HepG2 (cell line): Measurements from ENCODE around the gene TBC1D20. TPM values are rescaled to one million over a fixed set of nuclear protein-coding genes. Genes with fewer than 3 reads are reported as not detected.

Experiments
- CREB3 ChIP-seq: sonication (generic); formaldehyde crosslinking; IDR thresholded peaks from 2 replicates; pipeline ENCODE4 v1.5.0; 2020; ENCODE audit warnings: missing genetic modification reagents
- EZH2 ChIP-seq: conservative IDR thresholded peaks from 2 replicates; pipeline ENCODE4 v1.6.1; 2012; ENCODE audit warnings: mild to moderate bottlenecking, low read depth, low read length, moderate library complexity
- FOXA3 ChIP-seq: IDR thresholded peaks from 2 replicates; pipeline ENCODE4 v1.6.1; 2016; ENCODE audit warnings: missing genetic modification reagents, missing compliant biosample characterization
- GATAD2A ChIP-seq: IDR thresholded peaks from 2 replicates; pipeline ENCODE4 v1.6.1; 2016
- KLF12 ChIP-seq: sonication (generic); formaldehyde crosslinking; IDR thresholded peaks from 2 replicates; pipeline ENCODE4 v1.4.0; 2020; ENCODE audit warnings: missing genetic modification reagents, borderline replicate concordance
- NFE2L1 ChIP-seq: sonication (generic); formaldehyde crosslinking; IDR thresholded peaks from 2 replicates; pipeline ENCODE4 v1.4.0; 2020; ENCODE audit warnings: missing genetic modification reagents, mild to moderate bottlenecking, borderline replicate concordance
- NFIB ChIP-seq: sonication (generic); formaldehyde crosslinking; IDR thresholded peaks from 2 replicates; pipeline ENCODE4 v1.9.0; 2021; ENCODE audit warnings: missing genetic modification reagents, mild to moderate bottlenecking, borderline replicate concordance
- RFX1 ChIP-seq: fragments of 450-650 bp; IDR thresholded peaks from 2 replicates; pipeline ENCODE4 v1.6.1; 2017
- SKIL ChIP-seq: sonication (generic); formaldehyde crosslinking; IDR thresholded peaks from 2 replicates; pipeline ENCODE4 v1.8.0; 2022; ENCODE audit warnings: missing genetic modification reagents, mild to moderate bottlenecking, moderate library complexity, borderline replicate concordance
- SMAD3 ChIP-seq: sonication (generic); formaldehyde crosslinking; IDR thresholded peaks from 2 replicates; pipeline ENCODE4 v1.4.0; 2020; ENCODE audit warnings: missing genetic modification reagents
- SOX13 ChIP-seq, 3 experiments: fragments of 450-650 bp in 1 of 3; sonication (generic) in 1 of 3; formaldehyde crosslinking in 1 of 3; IDR thresholded peaks in 2 of 3; conservative IDR thresholded peaks in 1 of 3; 2 replicates each; pipeline versions ENCODE4 v1.5.0 to v1.6.1; 2016 to 2020; ENCODE audit warnings: antibody characterized with exemption in 1 of 3, mild to moderate bottlenecking in 1 of 3, missing compliant biosample characterization in 1 of 3, missing genetic modification reagents in 1 of 3, moderate library complexity in 1 of 3
- SP5 ChIP-seq: IDR thresholded peaks from 2 replicates; pipeline ENCODE4 v1.6.1; 2016; ENCODE audit warnings: low read depth, borderline replicate concordance
- SSRP1 ChIP-seq: IDR thresholded peaks from 2 replicates; pipeline ENCODE4 v1.6.1; 2016; ENCODE audit warnings: control low read depth
- ZNF329 ChIP-seq: sonication (generic); formaldehyde crosslinking; IDR thresholded peaks from 2 replicates; pipeline ENCODE4 v1.9.0; 2021; ENCODE audit warnings: low read depth, mild to moderate bottlenecking, missing genetic modification reagents
- ZNF460 ChIP-seq: sonication (generic); formaldehyde crosslinking; IDR thresholded peaks from 2 replicates; pipeline ENCODE4 v1.5.1; 2020; ENCODE audit warnings: missing genetic modification reagents, mild to moderate bottlenecking, borderline replicate concordance
- ZNF619 ChIP-seq: sonication (generic); formaldehyde crosslinking; IDR thresholded peaks from 2 replicates; pipeline ENCODE4 v1.4.0; 2020; ENCODE audit warnings: mild to moderate bottlenecking, missing genetic modification reagents
- ZNF740 ChIP-seq: sonication (generic); formaldehyde crosslinking; IDR thresholded peaks from 2 replicates; pipeline ENCODE4 v1.4.0; 2020; ENCODE audit warnings: missing genetic modification reagents
- polyA plus RNA-seq, 8 experiments: library from polyadenylated mRNA; depleted of rRNA in 3 of 8; stranded (reverse) in 7 of 8; unstranded in 1 of 8; fragments of >200 nt; fragmentation: Illumina TruSeq in 4 of 8; extraction: Trizol in 4 of 8; gene quantifications; 2 replicates each; pipeline versions ENCODE4 v1.2.1 to v1.2.3, GENCODE V29; 2011 to 2016; ENCODE audit warnings: low read depth in 4 of 8, missing spikeins in 1 of 8, mixed read lengths in 1 of 8; ENCODE audit not compliant: insufficient read depth in 1 of 8
- total RNA-seq, 5 experiments: library from RNA; depleted of rRNA; stranded (reverse); fragments of >200 nt; fragmentation: Illumina TruSeq; extraction: Trizol; gene quantifications; 2 replicates each; pipeline ENCODE4 v1.2.3, GENCODE V29; 2016; ENCODE audit warnings: low read depth in 1 of 5
- TF ChIP-seq, protein P1 (sequence below): sonication (generic); formaldehyde crosslinking; IDR thresholded peaks from 2 replicates; pipeline ENCODE4 v1.4.0; 2020; ENCODE audit warnings: mild to moderate bottlenecking, missing genetic modification reagents
- TF ChIP-seq, protein P2 (sequence below): IDR thresholded peaks from 2 replicates; pipeline ENCODE4 v1.6.1; 2012; ENCODE audit warnings: low read length, improper control_type of control experiment
- TF ChIP-seq, protein P3 (sequence below): sonication (generic); formaldehyde crosslinking; IDR thresholded peaks from 2 replicates; pipeline ENCODE4 v1.5.1; 2020; ENCODE audit warnings: missing genetic modification reagents, mild to moderate bottlenecking, borderline replicate concordance

The TBC1D20 gene
- total and polyA plus RNA-seq, 2 of the 13 experiments (the other 11 are each of a cell fraction or from before 2014, with no cell fraction given) = 36.6 to 47.1 TPM

DNA sequence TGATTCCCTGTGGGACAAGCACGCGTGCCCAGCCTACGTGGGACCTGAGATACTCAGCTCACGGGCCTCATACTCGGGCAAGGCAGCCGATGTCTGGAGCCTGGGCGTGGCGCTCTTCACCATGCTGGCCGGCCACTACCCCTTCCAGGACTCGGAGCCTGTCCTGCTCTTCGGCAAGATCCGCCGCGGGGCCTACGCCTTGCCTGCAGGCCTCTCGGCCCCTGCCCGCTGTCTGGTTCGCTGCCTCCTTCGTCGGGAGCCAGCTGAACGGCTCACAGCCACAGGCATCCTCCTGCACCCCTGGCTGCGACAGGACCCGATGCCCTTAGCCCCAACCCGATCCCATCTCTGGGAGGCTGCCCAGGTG, 66.1 kb downstream of the TBC1D20 start (continued):
- no peak for TF ChIP-seq CREB3 (CRISPR knock-in tag)
- 0 out of 2 replicates have a peak, but pooled peaks have one; percentile 6 for TF ChIP-seq KLF12 (CRISPR knock-in tag)
- peak; percentile 73; the same call in 1 of the 2 replicates for TF ChIP-seq ZNF619 (CRISPR knock-in tag)
- 0 out of 2 replicates have a peak, but pooled peaks have one; percentile 18 for TF ChIP-seq NFE2L1 (CRISPR knock-in tag)
- no peak for TF ChIP-seq SSRP1
- no peak for TF ChIP-seq ZNF460 (CRISPR knock-in tag)
- no peak for TF ChIP-seq ZNF740 (CRISPR knock-in tag)
- TF ChIP-seq NFIB (CRISPR knock-in tag) = 0 out of 2 replicates have a peak, but pooled peaks have one; percentile 12
- no peak for TF ChIP-seq ZNF329 (CRISPR knock-in tag)
- TF ChIP-seq SOX13 (IDR thresholded peaks at IDR 0.05) = no peak
- TF ChIP-seq SOX13 (CRISPR knock-in tag; conservative IDR thresholded peaks at IDR 0.05 in 1 of 2, IDR thresholded peaks at IDR 0.05 in 1 of 2) = no peak
- no peak for TF ChIP-seq FOXA3 (CRISPR knock-in tag)
- TF ChIP-seq SMAD3 (CRISPR knock-in tag) = no peak
- TF ChIP-seq, protein P1, sequence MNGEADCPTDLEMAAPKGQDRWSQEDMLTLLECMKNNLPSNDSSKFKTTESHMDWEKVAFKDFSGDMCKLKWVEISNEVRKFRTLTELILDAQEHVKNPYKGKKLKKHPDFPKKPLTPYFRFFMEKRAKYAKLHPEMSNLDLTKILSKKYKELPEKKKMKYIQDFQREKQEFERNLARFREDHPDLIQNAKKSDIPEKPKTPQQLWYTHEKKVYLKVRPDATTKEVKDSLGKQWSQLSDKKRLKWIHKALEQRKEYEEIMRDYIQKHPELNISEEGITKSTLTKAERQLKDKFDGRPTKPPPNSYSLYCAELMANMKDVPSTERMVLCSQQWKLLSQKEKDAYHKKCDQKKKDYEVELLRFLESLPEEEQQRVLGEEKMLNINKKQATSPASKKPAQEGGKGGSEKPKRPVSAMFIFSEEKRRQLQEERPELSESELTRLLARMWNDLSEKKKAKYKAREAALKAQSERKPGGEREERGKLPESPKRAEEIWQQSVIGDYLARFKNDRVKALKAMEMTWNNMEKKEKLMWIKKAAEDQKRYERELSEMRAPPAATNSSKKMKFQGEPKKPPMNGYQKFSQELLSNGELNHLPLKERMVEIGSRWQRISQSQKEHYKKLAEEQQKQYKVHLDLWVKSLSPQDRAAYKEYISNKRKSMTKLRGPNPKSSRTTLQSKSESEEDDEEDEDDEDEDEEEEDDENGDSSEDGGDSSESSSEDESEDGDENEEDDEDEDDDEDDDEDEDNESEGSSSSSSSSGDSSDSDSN (CRISPR knock-in tag) = no peak
- TF ChIP-seq GATAD2A (CRISPR knock-in tag) = no peak
- no peak for TF ChIP-seq RFX1
- TF ChIP-seq EZH2 = no peak
- TF ChIP-seq, protein P2, sequence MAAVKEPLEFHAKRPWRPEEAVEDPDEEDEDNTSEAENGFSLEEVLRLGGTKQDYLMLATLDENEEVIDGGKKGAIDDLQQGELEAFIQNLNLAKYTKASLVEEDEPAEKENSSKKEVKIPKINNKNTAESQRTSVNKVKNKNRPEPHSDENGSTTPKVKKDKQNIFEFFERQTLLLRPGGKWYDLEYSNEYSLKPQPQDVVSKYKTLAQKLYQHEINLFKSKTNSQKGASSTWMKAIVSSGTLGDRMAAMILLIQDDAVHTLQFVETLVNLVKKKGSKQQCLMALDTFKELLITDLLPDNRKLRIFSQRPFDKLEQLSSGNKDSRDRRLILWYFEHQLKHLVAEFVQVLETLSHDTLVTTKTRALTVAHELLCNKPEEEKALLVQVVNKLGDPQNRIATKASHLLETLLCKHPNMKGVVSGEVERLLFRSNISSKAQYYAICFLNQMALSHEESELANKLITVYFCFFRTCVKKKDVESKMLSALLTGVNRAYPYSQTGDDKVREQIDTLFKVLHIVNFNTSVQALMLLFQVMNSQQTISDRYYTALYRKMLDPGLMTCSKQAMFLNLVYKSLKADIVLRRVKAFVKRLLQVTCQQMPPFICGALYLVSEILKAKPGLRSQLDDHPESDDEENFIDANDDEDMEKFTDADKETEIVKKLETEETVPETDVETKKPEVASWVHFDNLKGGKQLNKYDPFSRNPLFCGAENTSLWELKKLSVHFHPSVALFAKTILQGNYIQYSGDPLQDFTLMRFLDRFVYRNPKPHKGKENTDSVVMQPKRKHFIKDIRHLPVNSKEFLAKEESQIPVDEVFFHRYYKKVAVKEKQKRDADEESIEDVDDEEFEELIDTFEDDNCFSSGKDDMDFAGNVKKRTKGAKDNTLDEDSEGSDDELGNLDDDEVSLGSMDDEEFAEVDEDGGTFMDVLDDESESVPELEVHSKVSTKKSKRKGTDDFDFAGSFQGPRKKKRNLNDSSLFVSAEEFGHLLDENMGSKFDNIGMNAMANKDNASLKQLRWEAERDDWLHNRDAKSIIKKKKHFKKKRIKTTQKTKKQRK = no peak
- TF ChIP-seq SP5 (CRISPR knock-in tag) = no peak
- no peak for TF ChIP-seq SKIL (CRISPR knock-in tag)
- TF ChIP-seq, protein P3, sequence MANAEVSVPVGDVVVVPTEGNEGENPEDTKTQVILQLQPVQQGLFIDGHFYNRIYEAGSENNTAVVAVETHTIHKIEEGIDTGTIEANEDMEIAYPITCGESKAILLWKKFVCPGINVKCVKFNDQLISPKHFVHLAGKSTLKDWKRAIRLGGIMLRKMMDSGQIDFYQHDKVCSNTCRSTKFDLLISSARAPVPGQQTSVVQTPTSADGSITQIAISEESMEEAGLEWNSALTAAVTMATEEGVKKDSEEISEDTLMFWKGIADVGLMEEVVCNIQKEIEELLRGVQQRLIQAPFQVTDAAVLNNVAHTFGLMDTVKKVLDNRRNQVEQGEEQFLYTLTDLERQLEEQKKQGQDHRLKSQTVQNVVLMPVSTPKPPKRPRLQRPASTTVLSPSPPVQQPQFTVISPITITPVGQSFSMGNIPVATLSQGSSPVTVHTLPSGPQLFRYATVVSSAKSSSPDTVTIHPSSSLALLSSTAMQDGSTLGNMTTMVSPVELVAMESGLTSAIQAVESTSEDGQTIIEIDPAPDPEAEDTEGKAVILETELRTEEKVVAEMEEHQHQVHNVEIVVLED (CRISPR knock-in tag) = no peak
